Left forelimb (tissue), 1 donor: ENCODE measurements around the gene UTP11.
A peak's percentile ranks its signal among the peaks of the same experiment; 100 is the strongest.

Experiments
- DNase-seq: peaks from one replicate; pipeline ENCODE4 v3.0.0-alpha.2; 2018; ENCODE audit warnings: low spot score

The UTP11 gene

GRCh38 chr1:38003261-38004250 is 9.0 kb upstream of the UTP11 start:
- no peak for DNase-seq

GRCh38 chr1:38004284-38005108 is 8.0 kb upstream of the UTP11 start:
- no peak for DNase-seq

GRCh38 chr1:38005195-38006007 is 7.1 kb upstream of the UTP11 start, which contains the start of gene FHL3:
TSS of gene FHL3 (minus strand) at chr1:38005514. CDS start at chr1:37999412, 6,102 bp downstream.
- peak; percentile 87 for DNase-seq

GRCh38 chr1:38006008-38006828 is 6.3 kb upstream of the UTP11 start:
- no peak for DNase-seq

- no peak for DNase-seq
Observed at GRCh38 chr1:38009088-38009840, 3.3 kb upstream of the UTP11 start.

GRCh38 chr1:38009841-38010180 is 2.7 kb upstream of the UTP11 start:
- DNase-seq: no peak

- DNase-seq: no peak
Observed at GRCh38 chr1:38013227-38013622, 691 bp downstream of the UTP11 start.

- no peak for DNase-seq
Observed at GRCh38 chr1:38014171-38014570, 1.6 kb downstream of the UTP11 start.

- DNase-seq: no peak
Observed at GRCh38 chr1:38014724-38015424, 2.3 kb downstream of the UTP11 start.

- no peak for DNase-seq
Observed at GRCh38 chr1:38015978-38016725, 3.6 kb downstream of the UTP11 start.

- DNase-seq: no peak
Observed at GRCh38 chr1:38018864-38019343, 6.4 kb downstream of the UTP11 start.

- DNase-seq: no peak
Observed at GRCh38 chr1:38020396-38020795, 7.9 kb downstream of the UTP11 start.

- no peak for DNase-seq
Observed at GRCh38 chr1:38021969-38022368, 9.4 kb downstream of the UTP11 start.

GRCh38 chr1:38022810-38023209 is 10.3 kb downstream of the UTP11 start:
- no peak for DNase-seq

- DNase-seq: no peak
Observed at GRCh38 chr1:38025233-38025632, 12.7 kb downstream of the UTP11 start.

GRCh38 chr1:38025664-38026063 is 13.1 kb downstream of the UTP11 start:
- DNase-seq: no peak

GRCh38 chr1:38026592-38027200 is 14.2 kb downstream of the UTP11 start:
- no peak for DNase-seq
